Hematopoietic multipotent progenitor cell treated with erythropoietin and hydrocortisone succinate and interleukin-3 and kit ligand, for 8 days (in vitro differentiated cells): Measurements from ENCODE around the gene MYL6B.

ENCODE experiments used
- DNase-seq: peaks from one replicate; pipeline ENCODE4 v3.0.0-alpha.2; 2015

Gene MYL6B

DNA sequence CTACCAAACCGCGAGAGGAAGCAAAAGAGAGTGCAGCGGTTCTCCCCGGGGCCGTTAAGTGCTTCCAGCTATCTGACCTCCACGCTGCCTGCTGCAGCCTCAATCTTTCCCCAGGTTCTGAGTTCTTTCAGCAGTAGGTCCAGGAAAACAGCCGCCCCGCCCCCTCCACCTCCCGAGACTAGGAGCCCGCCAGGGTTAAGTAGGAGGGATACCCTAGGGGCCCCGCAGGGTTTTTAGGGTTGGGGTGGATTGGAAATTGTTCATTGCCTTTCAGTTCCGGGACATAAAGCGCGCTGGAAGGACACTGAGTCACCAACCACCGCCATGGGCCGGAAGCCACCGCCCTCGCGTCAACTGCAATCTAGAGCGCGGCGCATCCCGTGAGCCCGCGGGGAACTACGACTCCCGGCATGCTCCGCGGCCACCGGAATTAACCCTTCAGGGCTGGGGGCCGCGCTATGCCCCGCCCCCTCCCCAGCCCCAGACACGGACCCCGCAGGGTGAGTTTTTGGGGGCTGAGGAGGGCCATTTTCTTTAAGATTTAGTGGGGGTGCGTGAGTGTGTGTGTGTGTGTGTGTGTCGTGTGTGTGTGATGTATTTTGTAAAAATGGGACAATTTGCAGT lies at the start of gene MYL6B:
MYL6B (plus strand) TSS at position 456 of the 624 bp plus-strand sequence. CDS start 1,332 bp downstream, outside the sequence.
- DNase-seq = peak; percentile 93

GRCh38 chr12:56102683-56103065 lies 49.7 kb upstream of the MYL6B start:
- no peak for DNase-seq

DNA sequence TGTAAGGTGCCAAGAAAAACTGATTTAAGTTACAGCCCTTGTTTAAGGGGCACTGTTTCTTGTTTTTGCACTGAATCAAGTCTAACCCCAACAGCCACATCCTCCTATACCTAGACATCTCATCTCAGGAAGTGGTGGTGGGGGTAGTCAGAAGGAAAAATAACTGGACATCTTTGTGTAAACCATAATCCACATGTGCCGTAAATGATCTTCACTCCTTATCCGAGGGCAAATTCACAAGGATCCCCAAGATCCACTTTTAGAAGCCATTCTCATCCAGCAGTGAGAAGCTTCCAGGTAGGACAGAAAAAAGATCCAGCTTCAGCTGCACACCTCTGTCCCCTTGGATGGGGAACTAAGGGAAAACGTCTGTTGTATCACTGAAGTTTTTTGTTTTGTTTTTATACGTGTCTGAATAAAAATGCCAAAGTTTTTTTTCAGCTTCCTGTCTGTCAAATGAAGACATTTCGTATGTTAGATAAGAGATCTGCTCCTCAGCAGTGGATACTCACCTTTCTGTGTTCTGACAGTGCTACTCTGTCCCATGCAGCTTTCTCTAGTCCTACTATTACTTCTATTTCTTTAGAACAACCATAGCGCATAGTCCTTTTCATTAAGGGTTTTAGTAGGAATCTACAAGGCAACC lies 49.2 kb upstream of the MYL6B start:
- DNase-seq = no peak

- DNase-seq = no peak
Observed at GRCh38 chr12:56103823-56104108, 48.6 kb upstream of the MYL6B start.

DNA sequence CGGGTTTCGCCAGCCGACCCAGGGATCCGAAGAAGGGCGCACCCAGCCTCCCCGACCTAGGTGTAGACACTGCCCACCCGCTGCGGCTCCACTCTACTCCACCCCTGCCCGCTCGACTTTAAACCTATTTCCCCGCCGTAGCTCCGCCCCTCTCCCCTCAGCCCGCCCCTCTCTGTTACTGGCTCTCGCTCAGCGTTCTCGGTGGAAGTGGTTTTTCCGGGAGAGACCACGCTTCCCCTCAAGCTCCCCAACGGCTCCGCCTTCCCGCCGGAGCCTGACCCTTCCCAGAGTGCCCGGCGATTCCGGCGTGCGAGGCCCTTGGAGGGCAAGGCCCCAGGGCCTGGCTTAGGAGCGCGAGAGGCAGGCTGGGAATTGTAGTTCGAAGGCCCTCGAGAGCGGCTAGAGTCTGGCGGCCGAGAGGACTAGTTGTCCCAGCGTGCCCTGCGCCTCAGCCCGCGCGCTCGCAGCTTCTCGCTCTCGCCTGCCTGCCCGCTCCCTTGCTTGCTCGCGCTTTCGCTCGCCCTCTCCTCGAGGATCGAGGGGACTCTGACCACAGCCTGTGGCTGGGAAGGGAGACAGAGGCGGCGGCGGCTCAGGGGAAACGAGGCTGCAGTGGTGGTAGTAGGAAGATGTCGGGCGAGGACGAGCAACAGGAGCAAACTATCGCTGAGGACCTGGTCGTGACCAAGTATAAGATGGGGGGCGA lies 48.1 kb upstream of the MYL6B start, which contains the start of gene PA2G4:
PA2G4 (plus strand) TSS at position 451 of the 706 bp plus-strand sequence; CDS start at position 630, 179 bp downstream.
- DNase-seq = peak; percentile 99

DNA sequence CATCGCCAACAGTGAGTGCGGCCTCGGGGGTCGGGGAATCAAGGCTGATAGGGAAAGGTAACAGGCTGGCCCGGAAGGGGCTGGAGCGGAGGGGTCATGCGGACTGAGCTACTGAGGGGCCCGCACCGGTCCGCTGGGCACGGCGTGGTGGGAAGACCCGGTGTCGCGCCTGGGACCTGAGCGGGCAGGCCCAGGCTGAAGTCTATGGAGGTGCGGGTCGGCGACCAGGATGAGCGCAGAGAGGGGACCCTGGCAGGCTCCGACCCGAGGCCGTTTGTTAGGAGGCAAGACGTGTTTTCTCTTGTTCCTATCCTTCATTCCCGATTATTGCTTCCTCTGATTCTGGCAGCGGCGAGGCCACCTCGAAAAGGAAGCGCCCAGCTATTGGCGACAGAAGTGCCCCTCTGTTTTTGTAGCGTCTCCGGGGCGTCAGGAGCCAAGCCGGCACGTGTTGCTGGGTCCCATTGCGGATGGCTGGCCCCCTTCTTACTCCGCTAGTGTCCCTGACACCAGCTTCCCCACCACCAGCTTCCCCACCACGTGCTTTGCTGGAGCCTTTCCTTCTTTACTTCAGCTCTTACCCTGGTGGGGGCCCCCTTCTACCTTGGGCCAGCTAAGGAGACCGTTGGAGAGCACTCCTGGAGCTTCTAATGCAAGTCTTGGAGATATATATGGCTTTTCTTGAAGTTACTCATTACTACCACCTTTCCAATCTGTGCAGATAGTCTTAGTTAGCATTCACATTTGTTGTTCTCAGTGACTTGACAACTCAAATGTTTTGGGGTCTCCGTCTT lies 47.4 kb upstream of the MYL6B start:
- DNase-seq = peak; percentile 59

- DNase-seq = no peak
Observed at GRCh38 chr12:56105609-56105902, 46.8 kb upstream of the MYL6B start.

DNA sequence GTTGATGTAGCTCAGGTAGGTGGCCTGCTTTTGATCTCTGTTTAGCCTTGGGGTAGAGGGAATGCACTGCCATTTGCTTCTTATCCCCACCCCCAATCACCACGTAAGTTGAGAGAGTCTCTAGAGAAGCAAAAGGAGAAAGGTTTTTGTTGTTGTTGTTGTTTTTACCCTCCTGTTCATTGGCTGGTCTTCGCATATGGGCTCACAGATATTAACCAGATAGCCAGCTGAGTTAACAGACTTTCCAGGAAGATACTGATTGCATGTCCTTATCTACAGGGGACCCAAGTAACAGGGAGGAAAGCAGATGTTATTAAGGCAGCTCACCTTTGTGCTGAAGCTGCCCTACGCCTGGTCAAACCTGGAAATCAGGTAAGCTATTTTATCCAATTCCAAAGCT lies 45.1 kb upstream of the MYL6B start:
- DNase-seq = peak; percentile 69

DNA sequence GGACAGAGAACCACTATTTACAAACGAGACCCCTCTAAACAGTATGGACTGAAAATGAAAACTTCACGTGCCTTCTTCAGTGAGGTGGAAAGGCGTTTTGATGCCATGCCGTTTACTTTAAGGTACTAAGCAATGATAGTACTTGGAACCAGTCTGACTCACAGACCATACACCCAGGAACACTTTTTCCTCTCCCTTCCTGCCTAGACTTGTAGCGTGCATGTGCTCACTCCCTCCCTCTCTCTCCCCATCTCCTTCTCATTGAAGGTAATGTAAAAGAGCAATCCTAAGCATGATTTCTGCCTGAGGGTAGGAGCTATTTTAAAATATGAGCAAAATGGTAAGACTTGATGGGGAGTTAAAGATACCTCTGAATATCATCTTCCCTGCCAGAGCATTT lies 41.8 kb upstream of the MYL6B start:
- DNase-seq = no peak

GRCh38 chr12:56114084-56114483 lies 38.3 kb upstream of the MYL6B start:
- DNase-seq = no peak

- no peak for DNase-seq
Observed at GRCh38 chr12:56115329-56115728, 37.1 kb upstream of the MYL6B start.

DNA sequence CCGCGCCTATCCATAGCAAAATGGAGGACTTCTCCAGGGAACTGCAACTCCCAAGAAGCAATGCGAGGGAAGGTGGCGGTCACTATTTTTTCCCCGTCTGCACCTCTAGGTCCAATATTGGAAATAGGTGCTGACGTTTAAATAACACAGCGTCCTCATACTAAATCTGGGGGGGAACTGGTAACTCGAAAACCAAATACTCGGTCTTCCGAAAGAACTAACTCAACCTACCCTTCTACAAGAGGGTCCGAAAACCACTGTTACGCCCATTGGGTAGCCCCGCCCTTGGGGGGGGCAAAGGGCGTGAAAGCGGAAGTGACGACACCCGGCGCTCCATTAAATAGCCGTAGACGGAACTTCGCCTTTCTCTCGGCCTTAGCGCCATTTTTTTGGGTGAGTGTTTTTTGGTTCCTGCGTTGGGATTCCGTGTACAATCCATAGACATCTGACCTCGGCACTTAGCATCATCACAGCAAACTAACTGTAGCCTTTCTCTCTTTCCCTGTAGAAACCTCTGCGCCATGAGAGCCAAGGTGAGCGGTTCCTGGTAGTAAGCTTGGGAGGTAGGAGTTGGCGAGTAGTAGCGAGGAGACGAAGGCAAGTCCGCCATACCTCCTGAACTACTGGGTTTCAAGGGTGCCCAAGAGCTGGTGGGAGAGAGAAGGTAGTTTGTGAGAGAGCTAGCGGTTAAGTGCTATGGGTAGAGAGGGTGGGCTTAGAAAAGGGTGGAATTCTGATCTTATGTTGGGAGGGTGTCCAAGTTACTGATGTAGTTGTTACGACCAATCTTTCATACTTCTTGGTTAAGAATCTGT lies 35.9 kb upstream of the MYL6B start, which contains the start of gene RPL41:
RPL41 (plus strand) TSS at position 367 of the 815 bp plus-strand sequence.
- peak; percentile 97 for DNase-seq

DNA sequence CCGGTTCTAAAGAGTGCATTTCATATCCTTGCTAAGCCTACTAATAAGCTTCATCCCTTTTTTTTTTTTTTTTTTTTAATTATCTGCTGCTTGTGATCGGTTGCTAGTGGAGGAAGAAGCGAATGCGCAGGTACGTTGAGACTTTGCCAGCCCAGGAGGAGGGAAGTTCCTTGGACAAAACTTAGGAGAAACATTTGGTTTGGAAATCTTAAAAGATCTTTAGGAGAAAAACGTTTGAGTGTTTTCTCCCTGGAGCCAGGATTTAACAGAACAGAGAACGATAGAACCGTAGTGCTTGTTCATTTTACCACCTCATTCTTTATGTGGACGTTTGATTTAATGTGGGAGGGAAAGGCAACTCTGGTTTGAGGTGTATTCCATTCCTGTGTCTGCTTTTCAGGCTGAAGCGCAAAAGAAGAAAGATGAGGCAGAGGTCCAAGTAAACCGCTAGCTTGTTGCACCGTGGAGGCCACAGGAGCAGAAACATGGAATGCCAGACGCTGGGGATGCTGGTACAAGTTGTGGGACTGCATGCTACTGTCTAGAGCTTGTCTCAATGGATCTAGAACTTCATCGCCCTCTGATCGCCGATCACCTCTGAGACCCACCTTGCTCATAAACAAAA lies 35.2 kb upstream of the MYL6B start:
- DNase-seq = peak; percentile 48

DNA sequence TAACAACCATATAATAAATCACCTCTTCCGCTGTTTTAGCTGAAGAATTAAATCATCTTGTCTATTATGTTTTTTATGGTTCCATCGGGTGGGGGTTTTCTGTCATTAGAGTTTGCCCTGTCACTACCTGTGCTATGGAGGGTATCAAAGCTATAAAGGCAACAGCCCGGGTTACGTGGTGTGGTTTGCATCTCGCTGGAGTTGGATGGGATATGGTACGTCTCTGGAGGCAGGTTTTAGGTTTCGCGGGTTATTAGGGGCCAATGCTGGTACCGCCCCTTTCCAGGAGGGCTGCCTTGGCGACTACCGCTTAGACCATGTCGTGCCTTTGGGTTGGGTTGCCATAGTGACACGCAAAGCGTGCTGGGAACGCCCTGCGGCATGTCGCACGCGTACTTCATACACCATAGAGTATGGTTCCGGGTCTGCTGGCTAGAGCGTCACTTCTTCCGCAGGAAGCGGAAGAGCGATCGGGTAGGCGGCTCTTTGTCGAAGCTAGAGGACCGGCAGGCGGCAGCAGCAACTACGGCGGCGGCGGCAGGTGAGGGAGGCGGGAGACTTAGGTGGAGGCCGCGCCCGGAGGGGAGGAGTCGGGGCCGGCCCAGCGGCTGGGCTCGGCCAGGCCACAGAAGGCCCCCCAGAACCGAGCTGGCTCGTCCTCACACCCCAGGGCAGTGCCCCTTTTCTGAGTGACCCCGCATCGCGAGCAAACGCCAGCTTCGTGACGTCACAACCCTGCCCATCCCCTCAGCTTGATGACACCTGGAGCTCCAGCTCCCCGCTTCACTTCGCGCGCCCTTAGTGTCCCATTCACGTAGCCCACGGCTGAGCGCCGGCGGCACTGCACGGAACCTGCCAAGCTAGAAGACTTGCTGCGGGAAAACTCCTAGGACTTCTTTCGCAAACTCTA lies 34.4 kb upstream of the MYL6B start, which contains the start of gene ZC3H10:
ZC3H10 (plus strand) TSS at position 489 of the 910 bp plus-strand sequence. CDS start 2,297 bp downstream, outside the sequence.
- DNase-seq = peak; percentile 99

DNA sequence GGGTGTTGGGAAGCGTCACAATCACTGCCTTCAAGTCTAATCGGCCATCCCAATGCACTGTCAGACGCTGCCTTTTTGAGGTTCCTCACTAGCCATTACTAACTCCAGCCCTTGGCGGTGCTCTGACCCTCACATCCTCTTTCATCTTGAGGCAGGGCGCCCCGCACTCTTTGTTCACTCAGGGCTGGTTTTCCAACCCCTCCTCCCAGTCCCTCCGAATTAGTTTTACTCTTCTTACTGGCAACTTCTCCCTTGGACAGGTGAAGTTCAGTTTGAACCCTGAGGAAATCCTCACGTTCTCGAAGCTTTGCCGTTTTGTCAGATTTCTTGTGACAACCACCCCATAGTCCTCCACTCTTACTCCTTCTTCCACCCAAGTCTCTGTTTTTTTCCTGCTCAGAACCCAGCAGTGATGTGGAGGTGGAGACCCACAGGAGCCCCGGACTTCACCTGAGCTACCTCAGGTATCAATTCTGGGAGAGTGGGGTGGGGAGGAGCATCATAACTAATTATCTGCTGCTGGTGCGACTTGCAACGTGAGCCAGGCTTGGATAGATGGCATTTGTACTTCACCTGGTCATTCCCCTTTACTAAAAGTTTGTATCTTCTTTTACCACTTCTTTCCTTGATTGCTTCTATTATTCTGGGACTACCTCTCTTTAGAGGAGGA lies 33.6 kb upstream of the MYL6B start:
- no peak for DNase-seq

DNA sequence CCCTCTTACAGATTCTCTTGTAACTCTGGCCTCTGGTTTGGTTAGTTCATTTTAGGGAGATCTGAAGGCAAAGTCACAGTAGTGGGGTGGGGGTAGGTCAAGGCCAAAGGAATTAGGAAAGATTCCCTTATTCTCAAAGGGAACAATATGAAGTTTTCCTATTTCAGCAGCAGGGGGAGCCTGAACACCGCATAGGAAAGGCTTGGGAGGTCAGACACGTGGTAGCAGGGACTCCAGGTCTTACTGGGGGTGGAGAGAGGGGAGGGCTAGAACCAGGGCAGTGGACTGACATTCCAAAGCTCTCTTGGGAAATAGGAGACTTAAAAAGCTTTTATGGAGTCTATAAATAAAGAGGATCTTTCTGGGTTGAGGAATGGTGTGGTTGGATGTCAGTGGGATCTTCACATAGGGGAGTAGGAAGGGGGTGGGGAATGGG lies 33.0 kb upstream of the MYL6B start:
- peak; percentile 93 for DNase-seq

DNA sequence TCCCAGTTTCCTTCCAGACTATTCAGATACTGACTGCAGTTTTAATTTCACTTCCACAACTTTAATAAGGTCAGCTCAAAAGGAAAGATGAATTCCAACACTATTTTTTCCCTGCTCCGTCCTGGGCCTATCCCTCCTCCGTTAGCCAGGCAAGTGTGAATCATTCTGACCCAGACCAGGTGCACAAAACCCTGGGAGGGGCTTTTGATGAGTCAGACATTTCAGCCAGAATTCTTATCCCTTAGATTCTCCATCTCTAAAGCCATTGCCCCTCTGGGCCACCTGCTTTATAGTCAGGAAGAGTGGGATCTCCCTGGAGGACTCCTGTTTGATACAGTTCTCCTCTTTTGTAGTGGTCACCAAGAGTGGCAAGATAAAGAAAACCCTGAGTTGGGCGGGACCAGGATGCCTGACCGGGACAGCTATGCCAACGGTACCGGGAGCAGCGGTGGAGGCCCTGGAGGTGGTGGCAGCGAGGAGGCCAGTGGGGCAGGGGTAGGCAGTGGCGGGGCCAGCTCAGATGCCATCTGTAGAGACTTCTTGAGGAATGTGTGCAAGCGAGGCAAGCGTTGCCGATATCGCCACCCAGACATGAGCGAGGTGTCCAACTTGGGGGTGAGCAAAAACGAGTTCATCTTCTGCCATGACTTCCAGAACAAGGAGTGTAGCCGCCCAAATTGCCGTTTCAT lies 32.1 kb upstream of the MYL6B start:
- DNase-seq = no peak

DNA sequence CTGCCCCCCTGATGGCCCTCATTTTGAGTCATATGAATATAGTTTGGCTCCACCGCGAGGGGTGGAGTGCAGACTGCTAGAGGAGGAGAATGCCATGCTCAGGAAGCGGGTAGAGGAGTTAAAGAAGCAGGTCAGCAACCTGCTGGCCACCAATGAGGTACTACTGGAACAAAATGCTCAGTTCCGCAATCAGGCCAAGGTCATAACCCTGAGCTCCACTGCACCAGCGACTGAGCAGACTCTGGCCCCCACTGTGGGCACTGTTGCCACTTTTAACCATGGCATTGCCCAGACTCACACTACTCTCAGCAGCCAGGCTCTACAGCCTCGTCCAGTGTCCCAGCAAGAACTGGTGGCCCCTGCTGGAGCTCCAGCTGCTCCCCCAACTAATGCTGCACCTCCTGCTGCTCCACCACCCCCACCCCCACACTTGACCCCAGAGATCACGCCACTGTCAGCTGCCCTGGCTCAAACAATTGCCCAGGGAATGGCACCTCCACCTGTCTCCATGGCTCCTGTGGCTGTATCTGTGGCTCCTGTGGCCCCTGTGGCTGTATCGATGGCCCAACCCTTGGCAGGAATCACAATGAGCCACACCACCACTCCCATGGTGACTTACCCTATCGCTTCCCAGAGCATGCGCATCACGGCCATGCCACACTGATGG lies 31.1 kb upstream of the MYL6B start:
- no peak for DNase-seq

DNA sequence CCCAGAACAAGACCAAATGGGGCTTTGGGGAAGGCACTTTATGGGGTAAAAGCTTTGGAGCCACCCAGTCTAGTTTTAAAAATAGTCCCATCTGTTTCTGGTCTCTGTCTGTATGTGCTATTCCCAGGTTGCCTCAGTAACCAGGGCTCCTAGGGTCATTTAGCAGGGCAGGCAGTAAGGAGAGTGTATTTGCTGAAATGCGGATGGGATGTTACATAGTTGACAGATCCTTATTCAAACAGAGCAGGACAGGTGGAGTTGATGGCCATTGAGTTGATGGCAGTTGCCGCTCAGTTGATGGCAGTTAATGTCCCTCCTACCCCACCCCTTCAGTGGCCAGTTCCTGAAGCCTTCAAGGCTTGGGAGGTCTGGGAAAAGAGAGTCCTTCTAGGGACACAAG lies 29.8 kb upstream of the MYL6B start:
- DNase-seq = no peak
